Tibial nerve (tissue), 4 donors: ENCODE data around the gene LHX3. TPM values are rescaled to one million over a fixed set of nuclear protein-coding genes. Genes with fewer than 3 reads are reported as not detected.

Experiments used
- DNase-seq, 2 donors: peaks; one replicate each; pipeline ENCODE4 v3.0.0-alpha.2; 2019; ENCODE audit warnings: low spot score in 2 of 2
- H3K27ac ChIP-seq, 4 donors: fragments of 200-600 bp; sonication (generic) in 3 of 4; one replicate each; pipeline ENCODE4 v1.5.1; 2017 to 2019; ENCODE audit warnings: mild to moderate bottlenecking in 1 of 4
- H3K27me3 ChIP-seq, 2 donors: fragments of 200-600 bp; sonication (generic) in 1 of 2; one replicate each; pipeline versions ENCODE4 v1.5.1 to v1.6.0; 2017 to 2019
- H3K36me3 ChIP-seq, 3 donors: fragments of 200-600 bp; sonication (generic); one replicate each; pipeline ENCODE4 v1.5.1; 2018 to 2019
- H3K4me1 ChIP-seq, 4 donors: fragments of 200-600 bp; sonication (generic) in 3 of 4; one replicate each; pipeline ENCODE4 v1.5.1; 2017 to 2019
- H3K4me3 ChIP-seq, 4 donors: fragments of 200-600 bp; sonication (generic) in 3 of 4; one replicate each; pipeline ENCODE4 v1.5.1; 2017 to 2019; ENCODE audit warnings: mild to moderate bottlenecking in 1 of 4, moderate library complexity in 1 of 4
- H3K9me3 ChIP-seq, 4 donors: fragments of 200-600 bp; sonication (generic) in 3 of 4; one replicate each; pipeline ENCODE4 v1.5.1; 2017 to 2019
- CTCF ChIP-seq, 5 experiments: fragments of 200-600 bp in 3 of 5; fragments of 450-650 bp in 2 of 5; sonication (generic) in 3 of 5; IDR thresholded peaks; one replicate each; pipeline ENCODE4 v1.5.1; 2016 to 2019; ENCODE audit warnings: antibody characterized with exemption in 5 of 5, mild to moderate bottlenecking in 3 of 5, moderate library complexity in 2 of 5
- EP300 ChIP-seq, 2 donors: sonication (generic); formaldehyde crosslinking; IDR thresholded peaks; one replicate each; pipeline ENCODE4 v1.6.1; 2017; ENCODE audit warnings: antibody characterized with exemption in 2 of 2, mild to moderate bottlenecking in 1 of 2
- POLR2A ChIP-seq, 2 donors: fragments of 450-650 bp; IDR thresholded peaks; one replicate each; pipeline ENCODE4 v1.6.1; 2017; ENCODE audit warnings: antibody characterized with exemption in 2 of 2, mild to moderate bottlenecking in 2 of 2, moderate library complexity in 2 of 2
- WGBS, 2 donors: methylation state at CpG; one replicate each; pipeline ENCODE4 v1.1.5; 2018; 5-methylcytosine and 5-hydroxymethylcytosine counted together
- total RNA-seq, 4 donors: library from RNA; depleted of rRNA; stranded (reverse); fragments of >200 nt; gene quantifications; one replicate each; pipeline ENCODE4 v1.1.0, GENCODE V29; 2016

LHX3 gene
- total RNA-seq, 4 donors from 2014 or later: not detected

- no peak for TF ChIP-seq EP300 (IDR thresholded peaks at IDR 0.05)
- TF ChIP-seq POLR2A (IDR thresholded peaks at IDR 0.05): no peak
- TF ChIP-seq CTCF (IDR thresholded peaks at IDR 0.05): no peak
- no peak for DNase-seq
- Histone ChIP-seq H3K4me3 (no peak overlapping the region), H3K9me3 (no peaks in the 10 kb centered on the region), H3K27ac (no peak overlapping the region), H3K4me1 (peaks cover 0 to 35% (median 0%) of the 10 kb centered on the region in 4 donors), H3K36me3 (peaks cover 0 to 6% (median 0%) of the 10 kb centered on the region in 3 donors), H3K27me3 (peaks cover 0 to 94% of the 10 kb centered on the region in 2 donors)
- 43 to 47% methylated on average over 13 of the region's 13 CpGs for WGBS, 2 donors
These were observed 3.8 kb downstream of the LHX3 start for GRCh38 chr9:136201174-136201573.

- Histone ChIP-seq H3K27me3 (peaks cover 0 to 95% of the 10 kb centered on the region in 2 donors), H3K27ac (no peak overlapping the region), H3K4me1 (peaks cover 0 to 35% (median 0%) of the 10 kb centered on the region in 4 donors), H3K4me3 (no peak overlapping the region), H3K36me3 (peaks cover 0 to under 1% (median 0%) of the 10 kb centered on the region in 3 donors), H3K9me3 (no peaks in the 10 kb centered on the region)
- TF ChIP-seq CTCF (IDR thresholded peaks at IDR 0.05) (no peak), POLR2A (IDR thresholded peaks at IDR 0.05) (no peak), EP300 (IDR thresholded peaks at IDR 0.05) (no peak)
- WGBS, 2 donors: 42 to 49% methylated on average over 15 to 17 of the region's 19 CpGs
- DNase-seq: no peak
These were observed 4.5 kb downstream of the LHX3 start for GRCh38 chr9:136200424-136200823.

- Histone ChIP-seq H3K4me3 (no peak overlapping the region), H3K27ac (no peak overlapping the region), H3K36me3 (no peaks in the 10 kb centered on the region), H3K9me3 (no peaks in the 10 kb centered on the region), H3K4me1 (peaks cover 0 to 28% (median 0%) of the 10 kb centered on the region in 4 donors), H3K27me3 (peaks cover 0 to 96% of the 10 kb centered on the region in 2 donors)
- TF ChIP-seq EP300 (IDR thresholded peaks at IDR 0.05) (no peak), POLR2A (IDR thresholded peaks at IDR 0.05) (no peak), CTCF (IDR thresholded peaks at IDR 0.05) (no peak)
- DNase-seq: no peak
- WGBS, 2 donors: 10% methylated on average over 34 to 50 of the region's 71 CpGs
These were observed 5.3 kb downstream of the LHX3 start for GRCh38 chr9:136199391-136200288.

- H3K4me3 ChIP-seq: no peak overlapping the region
- H3K9me3 ChIP-seq: no peaks in the 10 kb centered on the region
- DNase-seq: no peak
- no peak for TF ChIP-seq CTCF (IDR thresholded peaks at IDR 0.05)
- no peak for TF ChIP-seq POLR2A (IDR thresholded peaks at IDR 0.05)
- no peaks in the 10 kb centered on the region for H3K36me3 ChIP-seq
- H3K27ac ChIP-seq: no peak overlapping the region
- peaks cover 0 to 29% (median 0%) of the 10 kb centered on the region in 4 donors for H3K4me1 ChIP-seq
- H3K27me3 ChIP-seq: peaks cover 0 to 95% of the 10 kb centered on the region in 2 donors
- 0 to 1% methylated on average over 7 to 12 of the region's 62 CpGs for WGBS, 2 donors
These were observed 6.3 kb downstream of the LHX3 start for GRCh38 chr9:136198605-136199083.
